Panc1 (cell line): Measurements from ENCODE around the gene GRIN2C. TPM values are rescaled to one million over a fixed set of nuclear protein-coding genes. Genes with fewer than 3 reads are reported as not detected.

Source experiments
- ATAC-seq: fragments of 200-7000 bp; cut with Tn5 transposase; 2 replicates; pipeline ENCODE4 v1.9.1; 2020; ENCODE audit warnings: mild to moderate bottlenecking, moderate library complexity
- BruUV-seq: library from RNA; stranded (reverse); fragments of 400-500 nt; replicated peaks from 2 replicates; lab custom pipeline; 2021; lab: Mats Ljungman, UMichigan
- CTCF ChIA-PET: fragments of 300-600 bp; sonication (Branson Sonifier 250); formaldehyde crosslinking; loops from one replicate; lab custom pipeline; 2022; ENCODE audit warnings: antibody characterized with exemption; lab: Charles Lee
- POLR2A ChIA-PET: fragments of 300-600 bp; sonication (Branson Sonifier 250); formaldehyde crosslinking; loops from one replicate; lab custom pipeline; 2022; ENCODE audit warnings: antibody characterized with exemption; lab: Charles Lee
- DNase-seq: peaks from one replicate; pipeline ENCODE4 v3.0.0-alpha.2; 2010; ENCODE audit warnings: low read depth, low spot score
- H3K27ac ChIP-seq: 2 replicates; pipeline ENCODE4 v1.5.1; 2011; ENCODE audit warnings: mild to moderate bottlenecking, low read length, inconsistent platforms
- H3K27me3 ChIP-seq: fragments of 200-500 bp; sonication (Bioruptor generic); 2 replicates; pipeline ENCODE4 v1.6.0; 2014; ENCODE audit warnings: low read length, inconsistent platforms; ENCODE audit not compliant: control insufficient read depth, insufficient read depth
- H3K36me3 ChIP-seq: fragments of 200-500 bp; sonication (Bioruptor generic); 2 replicates; pipeline ENCODE4 v1.5.1; 2014; ENCODE audit warnings: inconsistent platforms, mild to moderate bottlenecking, low read length, moderate library complexity; ENCODE audit not compliant: control insufficient read depth, insufficient read depth
- H3K4me1 ChIP-seq: 2 replicates; pipeline ENCODE4 v1.5.1; 2011; ENCODE audit warnings: inconsistent platforms, mild to moderate bottlenecking, low read length, moderate library complexity; ENCODE audit not compliant: control insufficient read depth, insufficient read depth
- H3K4me3 ChIP-seq, 2 experiments: 2 replicates each; pipeline ENCODE4 v1.5.1; 2011 to 2012; ENCODE audit warnings: low read depth in 2 of 2, low read length in 2 of 2, mild to moderate bottlenecking in 2 of 2, inconsistent platforms in 1 of 2, moderate library complexity in 1 of 2
- H3K9me3 ChIP-seq: fragments of 200-500 bp; sonication (Bioruptor generic); 2 replicates; pipeline ENCODE4 v1.5.1; 2014; ENCODE audit warnings: low read depth, mild to moderate bottlenecking, inconsistent platforms, low read length, moderate library complexity; ENCODE audit not compliant: control insufficient read depth, insufficient read depth
- CTCF ChIP-seq: fragments of 450-650 bp; IDR thresholded peaks from 2 replicates; pipeline ENCODE4 v1.5.1; 2017; ENCODE audit warnings: mild to moderate bottlenecking
- POLR2AphosphoS5 ChIP-seq: IDR thresholded peaks from 2 replicates; pipeline ENCODE4 v1.6.1; 2012; ENCODE audit warnings: mild to moderate bottlenecking, low read depth, low read length, moderate library complexity
- REST ChIP-seq, 2 experiments: IDR thresholded peaks; 2 replicates each; pipeline ENCODE4 v1.6.1; 2011 to 2012; ENCODE audit warnings: low read depth in 2 of 2, control low read depth in 1 of 2, low read length in 1 of 2, mild to moderate bottlenecking in 1 of 2, moderate library complexity in 1 of 2; ENCODE audit not compliant: insufficient read depth in 1 of 2
- SIN3A ChIP-seq: IDR thresholded peaks from 2 replicates; pipeline ENCODE4 v1.6.1; 2012; ENCODE audit warnings: low read depth, mild to moderate bottlenecking, low read length, moderate library complexity, borderline replicate concordance; ENCODE audit not compliant: insufficient read depth
- TCF7L2 ChIP-seq: IDR thresholded peaks from 2 replicates; pipeline ENCODE4 v1.6.1; 2011; ENCODE audit warnings: mild to moderate bottlenecking, low read depth, low read length, inconsistent platforms
- in situ Hi-C: cut with HindIII; loops from 2 replicates; pipeline ENCODE4 v1.10.0; 2016; ENCODE audit warnings: low sequenced_read_pairs, low pct_unique_long_range_greater_than_20kb
- intact Hi-C: fragments of 100-400 bp; cut with micrococcal nuclease; formaldehyde crosslinking; loops from one replicate; pipeline ENCODE4 v1.10.0; 2022; ENCODE audit not compliant: unreplicated experiment
- total RNA-seq: library from RNA; stranded (reverse); gene quantifications from one replicate; pipeline ENCODE4 v1.2.1, GENCODE V29; 2021; ENCODE audit not compliant: unreplicated experiment

GRIN2C gene
- total RNA-seq, 1 experiment from 2014 or later = 0.10 TPM

GRCh38 chr17:74827800-74828199 lies 31.9 kb downstream of the GRIN2C start:
- POLR2A ChIA-PET = no interaction called here
- H3K36me3 ChIP-seq = no peaks in the 10 kb centered on the region
- in situ Hi-C loops = no loop called here
- no TSS peak for BruUV-seq
- H3K4me1 ChIP-seq = no peaks in the 10 kb centered on the region
- ATAC-seq = no peak
- TF ChIP-seq TCF7L2 = no peak
- TF ChIP-seq REST (IDR thresholded peaks at IDR 0.05; ENCODE audit: insufficient read depth in 1 of 2, low read depth in 2 of 2, low read length in 1 of 2) = no peak
- H3K9me3 ChIP-seq = no peaks in the 10 kb centered on the region
- no peak for DNase-seq
- no peak overlapping the region for H3K4me3 ChIP-seq
- no peaks in the 10 kb centered on the region for H3K27me3 ChIP-seq
- no peak overlapping the region for H3K27ac ChIP-seq
- intact Hi-C loops = no loop called here
- CTCF ChIA-PET = no interaction called here

GRCh38 chr17:74825952-74826719 lies 33.5 kb downstream of the GRIN2C start:
- Histone ChIP-seq H3K4me1 (no peaks in the 10 kb centered on the region), H3K27me3 (no peaks in the 10 kb centered on the region), H3K27ac (no peak overlapping the region), H3K4me3 (no peak overlapping the region), H3K9me3 (no peaks in the 10 kb centered on the region), H3K36me3 (no peaks in the 10 kb centered on the region)
- ATAC-seq = no peak
- BruUV-seq = no TSS peak
- intact Hi-C loops = no loop called here
- ChIA-PET CTCF (interaction anchor here (0.6 to 1.4 kb wide), 2 partner anchors 17 to 35 kb away, joined by 3 to 5 read pairs; no protein-coding TSS in a partner anchor), POLR2A (interaction anchor here (0.5 to 0.6 kb wide), 2 partner anchors 37 to 284 kb away, joined by 3 to 27 read pairs; no protein-coding TSS in a partner anchor)
- TF ChIP-seq CTCF (no peak), SIN3A (no peak), TCF7L2 (no peak), POLR2AphosphoS5 (no peak), REST (IDR thresholded peaks at IDR 0.05; ENCODE audit: insufficient read depth in 1 of 2, low read depth in 2 of 2, low read length in 1 of 2) (no peak)
- DNase-seq = no peak
- in situ Hi-C loops = no loop called here
